NCI-H1417 (cell line): ENCODE measurements around the gene RARG.
"Not testable (repeated sequence)": the region's sequence is repeated elsewhere in the genome, so short reads cannot be mapped to it uniquely, and the experiment has no call there.

ENCODE experiments used
- DNase-seq, 3 experiments: peaks; one replicate each; lab custom pipeline; 2025; lab: John Stamatoyannopoulos, UW

RARG gene

DNA sequence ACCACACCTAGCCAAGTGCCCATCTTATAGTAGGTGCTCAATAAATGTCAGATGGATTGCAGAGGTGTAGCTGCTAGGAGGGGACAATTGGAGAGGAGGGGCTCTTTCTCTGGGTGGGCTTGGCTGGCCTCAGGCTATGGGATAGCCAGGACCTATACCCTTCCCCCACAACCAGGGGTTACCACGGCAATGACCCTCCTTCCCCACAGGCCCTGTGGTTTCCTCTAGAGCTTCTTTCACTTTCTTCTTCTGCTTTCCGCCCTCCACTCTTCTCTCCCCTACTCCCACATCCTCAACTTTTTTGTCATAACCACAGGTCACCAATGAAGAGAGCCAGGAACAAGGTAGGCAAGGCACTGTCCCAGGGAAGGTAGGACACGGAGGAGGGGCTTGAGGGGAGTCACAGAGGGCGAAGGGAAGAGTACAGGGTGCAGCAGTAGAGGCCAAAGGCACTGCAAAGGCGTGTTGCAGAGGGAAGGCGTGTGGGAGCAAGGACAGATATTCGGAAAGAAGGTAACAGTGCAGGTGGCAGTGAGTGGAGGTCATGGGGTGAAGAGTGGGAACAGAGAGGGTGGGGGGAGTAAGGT is 23.0 kb downstream of the RARG start:
- DNase-seq = no peak

DNA sequence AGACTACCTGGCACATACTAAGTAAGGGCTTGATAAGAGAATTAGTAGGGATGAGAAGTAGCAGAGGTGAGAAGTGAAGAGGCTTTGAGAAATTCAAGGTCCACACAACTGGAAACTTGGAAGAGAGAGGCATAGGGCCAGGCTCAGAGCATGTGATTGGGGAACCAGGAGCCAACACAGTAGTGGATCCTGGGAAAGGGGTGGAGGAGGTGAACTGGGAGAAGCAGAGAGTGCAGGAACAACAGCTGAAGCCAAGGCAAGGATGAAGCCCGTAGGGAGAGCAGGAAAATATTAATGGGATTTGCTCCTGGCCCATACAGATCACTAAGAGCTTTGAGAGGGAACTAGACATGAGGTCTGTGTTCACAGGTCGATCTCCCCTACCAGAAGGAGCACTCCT is 23.6 kb downstream of the RARG start:
- DNase-seq = no peak

DNA sequence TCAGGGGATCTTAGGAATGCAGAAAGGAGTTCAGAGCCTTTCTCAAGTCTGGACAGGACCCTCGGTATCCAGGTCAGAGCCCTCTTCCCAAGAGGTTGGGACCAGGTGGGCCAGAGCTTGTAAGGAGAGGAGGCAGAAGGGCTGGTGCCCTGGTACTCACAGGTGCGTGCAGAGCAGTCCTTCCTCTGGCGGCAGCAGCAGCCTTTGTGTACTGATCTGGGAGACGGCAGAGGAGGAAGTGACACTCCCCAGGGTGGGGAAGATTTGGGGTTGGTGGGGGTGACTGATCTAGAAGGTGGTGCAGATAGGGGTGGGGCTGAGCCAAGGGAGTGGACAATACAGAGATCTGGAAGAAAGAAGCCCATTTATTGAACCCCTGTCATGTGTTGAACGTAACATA is 25.0 kb downstream of the RARG start, which contains the start of gene ITGB7:
TSS of gene ITGB7 (minus strand) at position 210 of the 400 bp plus-strand sequence. CDS start 6,808 bp downstream, outside the sequence.
- DNase-seq = no peak

DNA sequence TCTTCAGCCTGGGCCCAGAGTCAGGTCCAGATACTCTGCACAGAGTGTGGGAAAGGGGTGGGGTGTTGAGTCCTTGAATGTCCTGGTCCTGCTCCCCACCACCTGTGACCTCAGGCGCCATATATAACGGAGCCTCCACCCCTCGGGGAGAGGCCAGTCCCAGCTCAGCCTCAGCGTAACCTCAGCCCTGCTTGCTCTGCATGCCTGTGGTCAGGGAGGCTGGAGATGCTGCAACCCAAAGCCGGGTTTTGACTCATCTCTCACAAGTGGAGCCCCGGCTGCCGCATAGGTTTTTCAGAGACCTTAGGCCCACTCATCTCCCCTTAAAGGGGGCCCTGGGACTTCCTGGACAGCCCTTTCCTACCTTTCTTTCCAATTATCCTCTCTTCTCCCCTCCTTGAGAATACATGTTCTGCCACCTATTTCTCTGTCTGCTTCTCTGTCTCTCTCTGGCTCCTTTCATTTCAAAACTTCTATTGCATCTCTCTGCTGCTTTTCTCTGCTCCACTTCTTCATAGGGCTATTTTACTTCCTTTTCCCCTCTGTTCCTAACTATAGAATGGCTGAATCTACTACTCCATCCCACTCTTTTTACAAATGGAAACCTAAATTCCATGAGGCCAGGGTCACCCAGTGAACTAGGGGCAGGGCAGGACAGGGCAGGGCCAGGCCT is 26.1 kb downstream of the RARG start:
- no peak for DNase-seq

DNA sequence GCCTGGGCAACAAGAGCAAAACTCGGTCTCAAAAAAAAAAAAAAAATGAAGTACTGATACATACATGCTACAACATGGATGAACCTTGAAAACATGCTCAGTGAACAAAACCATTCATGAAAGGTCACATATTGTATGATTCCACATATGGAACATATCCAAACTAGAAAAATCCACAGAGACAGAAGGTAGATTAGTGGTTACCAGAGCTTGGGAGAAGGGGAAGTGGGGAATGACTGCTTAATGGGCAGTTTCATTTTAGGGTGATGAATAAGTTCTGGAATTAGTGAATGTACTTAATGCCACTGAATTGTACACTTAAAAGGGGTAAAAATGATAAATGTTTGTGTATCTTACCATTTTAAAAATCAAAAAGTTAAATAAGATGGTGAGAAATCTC is 27.7 kb downstream of the RARG start:
- DNase-seq = no peak

DNA sequence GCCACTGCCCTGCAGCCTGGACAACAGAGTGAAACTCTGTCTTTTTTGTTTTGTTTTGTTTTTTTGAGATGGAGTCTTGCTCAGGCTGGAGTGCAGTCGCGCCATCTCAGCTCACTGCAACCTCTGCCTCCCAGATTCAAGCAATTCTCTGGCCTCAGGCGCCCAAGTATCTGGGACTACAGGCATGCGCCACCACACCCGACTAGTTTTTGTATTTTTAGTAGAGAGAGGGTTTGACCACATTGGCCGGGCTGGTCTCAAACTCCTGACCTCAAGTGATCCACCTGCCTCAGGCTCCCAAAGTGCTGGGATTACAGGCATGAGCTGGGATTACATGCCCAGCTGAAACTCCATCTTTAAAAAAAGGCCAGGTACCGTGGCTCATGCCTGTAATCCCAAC is 29.7 kb downstream of the RARG start:
- not testable (repeated sequence) for DNase-seq

DNA sequence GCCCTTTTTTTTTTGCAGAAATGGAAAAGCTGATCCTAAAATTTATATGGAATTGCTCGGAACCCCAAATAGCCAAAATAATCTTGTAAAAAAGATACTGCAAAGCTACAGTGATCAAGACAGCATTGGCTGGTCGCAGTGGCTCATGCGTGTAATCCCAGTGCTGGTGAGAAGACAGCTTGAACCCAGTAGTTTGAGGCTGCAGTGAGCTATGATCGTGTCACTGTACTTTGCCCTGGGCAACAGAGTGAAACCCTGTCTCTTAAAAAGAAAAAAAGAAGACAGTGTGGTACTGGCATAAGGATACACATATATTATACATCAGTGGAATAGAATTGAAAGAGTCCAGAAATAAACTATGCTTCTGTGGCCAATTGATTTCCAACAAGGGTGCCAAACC is 30.4 kb downstream of the RARG start:
- no peak for DNase-seq

DNA sequence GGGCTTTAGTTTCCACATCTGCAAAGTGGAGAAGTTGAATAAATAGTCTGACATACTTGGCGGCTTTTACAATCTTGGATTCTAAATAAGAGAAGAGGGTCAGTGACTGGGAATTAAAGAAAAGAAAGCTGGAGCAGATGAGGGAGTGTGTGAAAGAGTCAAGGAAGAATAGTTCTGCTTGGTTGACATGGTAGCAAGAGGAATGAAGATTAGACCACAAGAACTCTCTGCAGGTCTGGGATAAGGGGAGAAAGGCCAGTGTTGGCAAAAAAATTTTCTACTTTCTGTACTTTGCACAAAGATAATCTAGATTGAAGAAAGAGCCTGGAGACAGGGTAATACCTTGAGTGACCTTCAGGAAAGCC is 30.9 kb downstream of the RARG start:
- DNase-seq = no peak

DNA sequence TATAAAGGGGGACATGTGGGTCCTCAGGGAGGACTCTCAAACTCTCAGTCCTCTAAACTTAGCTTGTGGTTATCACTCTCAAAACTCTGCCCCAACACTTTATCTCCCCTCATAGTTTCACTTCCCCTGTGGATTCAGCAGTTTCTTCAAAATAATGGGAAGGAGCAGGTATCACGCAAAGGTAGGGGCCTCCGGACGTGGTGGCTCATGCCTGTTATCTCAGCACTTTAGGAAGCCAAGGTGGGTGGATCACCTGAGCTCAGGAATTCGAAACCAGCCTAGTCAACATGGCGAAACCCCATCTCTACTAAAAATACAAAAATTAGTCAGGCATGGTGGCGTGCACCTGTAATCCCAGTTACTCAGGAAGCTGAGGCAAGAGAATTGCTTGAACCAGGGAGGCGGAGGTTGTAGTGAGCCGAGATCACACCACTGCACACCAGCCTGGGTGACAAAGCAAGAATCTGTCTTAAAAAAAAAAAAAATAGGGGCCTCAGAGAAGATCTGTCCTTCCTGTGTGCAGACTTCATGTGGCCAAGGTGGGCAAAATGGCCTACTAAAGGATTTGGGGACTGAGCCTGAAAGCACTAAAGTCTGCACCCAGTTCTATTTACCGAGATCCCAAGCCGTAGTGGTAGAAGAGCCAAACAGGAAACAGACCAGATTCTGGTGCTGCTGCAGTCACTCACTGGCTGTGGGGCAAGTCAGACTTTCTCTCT is 31.4 kb downstream of the RARG start:
- DNase-seq = no peak

DNA sequence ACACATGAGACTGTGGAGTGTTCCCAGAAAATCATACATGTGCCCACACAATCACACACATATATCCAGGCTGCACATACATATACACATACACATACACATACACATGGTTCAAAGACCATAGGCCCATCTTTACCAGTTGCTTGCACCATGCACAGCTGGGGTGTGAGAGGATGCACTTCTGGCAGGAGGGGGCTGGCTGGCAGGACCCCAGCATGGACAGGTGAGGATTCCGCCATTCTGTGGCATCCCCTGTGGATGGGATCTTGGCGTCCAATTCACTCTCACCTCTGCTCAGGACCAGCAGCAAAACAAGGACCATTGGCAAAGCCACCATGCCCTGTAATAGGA is 31.9 kb downstream of the RARG start:
- no peak for DNase-seq

DNA sequence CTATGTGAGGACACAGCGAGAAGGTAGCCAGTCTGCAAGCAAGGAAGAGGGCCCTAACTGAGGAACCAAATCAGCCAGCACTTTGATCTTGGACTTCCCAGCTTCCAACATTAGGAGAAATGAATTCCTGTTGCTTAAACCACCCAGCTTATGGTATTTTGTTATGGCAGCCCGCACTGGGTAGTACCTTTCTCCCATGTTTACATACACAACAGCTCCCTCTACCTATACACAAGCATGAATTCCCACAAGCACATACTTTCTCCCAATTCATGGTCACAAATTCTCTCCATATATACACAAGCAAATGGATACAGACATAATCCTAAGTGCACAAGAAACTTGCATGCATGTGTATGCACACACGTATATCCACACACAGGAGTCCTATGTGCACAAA is 32.3 kb downstream of the RARG start:
- DNase-seq = no peak

DNA sequence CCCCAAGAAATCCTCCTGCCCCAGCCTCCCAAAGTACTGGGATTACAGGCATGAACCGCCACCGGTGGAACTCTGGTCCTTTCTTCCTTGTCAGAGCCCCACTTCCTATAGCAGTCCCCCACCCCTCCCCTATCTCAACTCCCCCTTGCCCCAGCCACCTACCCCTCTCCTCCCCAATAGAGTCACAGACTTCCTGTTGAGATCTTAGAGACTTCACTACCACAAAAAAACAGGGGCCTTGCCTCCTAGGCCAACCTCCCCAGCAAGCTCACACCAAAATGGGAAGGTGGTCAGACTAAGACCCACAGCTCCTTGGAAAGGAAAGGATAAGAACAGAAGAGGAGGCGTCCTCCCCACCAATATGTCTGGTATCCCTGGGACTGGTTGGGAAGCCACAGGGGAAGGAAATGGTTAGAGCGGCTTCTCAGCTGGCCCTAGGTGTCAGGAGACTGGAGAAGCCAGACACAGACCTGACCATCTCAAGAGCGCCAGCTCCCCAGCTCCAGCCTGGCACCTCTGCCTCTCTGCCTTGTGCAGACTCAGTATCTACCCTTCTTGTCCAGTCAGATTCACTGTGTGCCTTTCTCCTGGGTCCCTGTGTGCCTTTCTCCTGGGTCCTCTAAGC is 33.4 kb downstream of the RARG start:
- DNase-seq = no peak

DNA sequence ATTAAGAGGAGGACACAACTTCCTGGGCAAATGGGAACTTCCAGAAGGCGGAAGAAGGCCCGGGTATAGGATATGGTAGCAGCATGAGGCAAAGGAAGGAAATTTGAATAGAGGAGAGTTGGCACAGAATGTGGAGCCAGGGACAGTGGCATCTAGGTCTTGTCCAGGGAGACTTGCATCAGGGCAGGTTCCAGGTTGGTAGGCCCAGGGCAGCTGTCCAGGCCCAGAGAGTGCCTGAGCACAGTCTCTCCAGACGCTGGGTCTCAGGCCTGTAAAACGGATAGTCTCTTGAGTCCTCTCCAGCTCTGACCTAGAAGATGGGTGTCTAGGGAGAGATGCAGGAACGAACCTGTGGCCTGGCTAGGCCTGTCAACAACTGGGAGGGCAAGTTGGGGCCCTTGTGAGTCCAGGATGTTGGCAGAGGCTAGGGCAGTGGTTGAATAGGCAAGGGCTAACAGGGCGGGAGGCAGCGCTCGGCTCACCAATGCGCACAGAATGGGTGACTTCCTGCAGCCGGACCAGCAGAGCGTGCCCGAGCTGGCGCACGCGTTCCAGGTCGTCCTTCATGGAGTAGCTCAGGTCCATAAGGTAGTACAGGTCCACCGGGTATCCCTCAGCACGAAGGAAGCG is 34.9 kb downstream of the RARG start:
- DNase-seq = no peak

DNA sequence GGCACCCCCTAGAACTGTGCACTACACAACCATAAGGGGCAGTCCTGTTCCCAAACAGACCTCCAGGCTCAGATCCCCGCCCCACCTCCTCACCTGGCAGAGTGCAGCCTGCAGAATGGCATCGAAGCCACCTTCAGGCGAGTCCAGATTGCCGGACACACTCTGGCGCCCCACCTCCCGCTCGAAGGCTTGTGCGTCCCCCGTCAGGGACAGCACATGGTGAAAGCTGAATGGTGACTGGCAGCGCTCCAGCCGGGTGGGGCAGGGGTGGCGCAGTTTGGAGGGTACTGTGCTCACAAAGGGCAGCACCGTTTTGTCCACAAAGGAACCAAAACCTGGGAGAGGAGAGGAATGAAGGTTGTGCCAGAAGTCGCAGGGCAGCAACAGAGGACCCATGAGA is 35.5 kb downstream of the RARG start:
- no peak for DNase-seq

DNA sequence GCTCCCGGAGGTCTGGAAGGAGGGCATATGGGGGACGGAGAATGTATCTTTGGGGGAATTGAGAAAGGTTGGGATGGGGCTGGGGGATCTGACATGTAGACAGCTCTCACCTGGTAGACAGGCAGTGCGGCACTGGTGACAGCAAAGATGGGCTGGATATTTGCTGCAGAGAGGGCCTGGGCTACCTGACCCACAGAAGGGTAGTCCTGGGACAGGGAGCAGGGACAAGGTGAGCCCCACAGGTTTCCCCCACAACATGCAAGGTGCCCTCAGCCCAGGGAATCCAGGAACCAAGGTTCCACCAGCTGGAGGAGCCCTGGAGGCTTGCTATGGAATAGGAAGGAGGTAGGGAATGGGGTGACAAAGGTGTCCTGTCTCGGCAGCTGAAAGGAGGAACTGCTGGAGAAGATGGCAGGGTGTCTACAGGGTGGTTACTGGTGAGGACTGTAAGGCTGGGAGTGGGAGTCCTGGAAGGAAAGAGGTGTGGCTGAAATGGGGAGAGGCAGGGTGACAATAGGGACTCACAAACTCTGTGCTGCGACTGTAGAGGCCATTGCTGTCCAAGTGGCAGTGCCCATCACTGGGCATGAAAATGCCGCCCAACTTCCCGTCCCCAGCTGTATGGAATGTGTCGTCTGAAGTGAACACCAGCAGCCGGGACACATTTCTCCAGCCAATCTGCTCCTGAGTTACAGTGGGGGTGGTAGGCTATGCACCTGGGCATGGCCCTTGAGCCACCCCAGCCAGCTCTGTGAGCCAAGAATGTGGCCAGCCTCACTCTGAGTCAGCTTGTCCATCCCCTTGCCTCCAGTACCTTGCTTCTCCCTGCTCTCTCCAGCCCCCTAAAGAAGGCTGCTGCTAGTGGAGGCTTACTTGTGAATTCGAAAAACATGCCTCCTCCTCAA is 36.2 kb downstream of the RARG start:
- no peak for DNase-seq

DNA sequence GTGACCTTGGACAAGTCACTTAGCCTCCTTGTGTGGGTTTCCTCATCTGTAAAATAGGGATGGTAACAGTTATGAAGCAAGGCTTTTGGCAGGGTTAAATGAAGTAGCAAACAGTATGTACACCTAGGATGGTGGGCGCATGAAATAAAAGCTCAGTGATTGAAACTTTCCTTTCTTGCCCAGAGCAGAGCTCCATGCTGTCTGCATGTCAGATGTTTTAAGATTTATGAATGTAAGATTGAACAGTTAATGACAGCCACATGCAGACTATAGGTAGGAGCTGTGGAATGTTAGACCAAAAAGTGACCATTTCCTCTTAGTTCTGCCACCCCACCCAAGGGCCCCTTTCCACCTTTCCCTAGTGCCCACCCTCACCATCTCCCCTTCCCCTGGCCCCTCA is 37.0 kb downstream of the RARG start:
- no peak for DNase-seq

DNA sequence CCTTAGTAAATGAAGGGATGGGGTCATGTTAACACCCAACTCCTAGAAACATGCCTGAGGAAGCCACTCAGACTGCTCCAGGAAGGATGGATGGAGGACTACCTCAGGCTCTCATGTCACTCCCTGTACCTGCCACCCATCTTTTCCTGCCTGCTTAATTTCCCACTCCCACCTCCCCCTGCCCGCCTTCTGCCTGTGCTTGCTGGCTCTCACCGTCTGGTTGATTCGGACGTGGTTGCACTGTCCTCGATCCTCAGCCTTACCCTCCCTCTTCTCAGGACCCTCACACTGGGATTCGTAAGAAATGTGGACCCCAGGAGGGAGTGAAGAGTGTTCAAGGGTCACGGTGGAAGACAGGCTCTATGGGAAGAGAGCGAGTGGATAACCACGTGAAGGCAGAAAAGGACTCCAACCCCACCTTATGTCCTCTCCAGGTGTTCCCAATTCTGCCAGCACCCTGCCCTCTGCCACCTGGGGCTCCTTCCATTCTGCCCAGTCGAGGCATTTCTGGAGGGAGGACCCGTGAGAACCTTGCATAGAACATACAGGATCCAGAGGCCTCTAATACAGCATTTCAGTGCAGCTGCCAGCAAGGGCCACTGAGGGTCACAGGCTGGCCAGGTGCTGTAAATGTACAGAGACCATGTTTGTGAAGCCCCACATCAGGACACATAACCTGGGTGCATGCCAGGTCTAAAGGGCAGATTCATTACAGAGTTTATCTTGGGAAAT is 37.9 kb downstream of the RARG start:
- no peak for DNase-seq

DNA sequence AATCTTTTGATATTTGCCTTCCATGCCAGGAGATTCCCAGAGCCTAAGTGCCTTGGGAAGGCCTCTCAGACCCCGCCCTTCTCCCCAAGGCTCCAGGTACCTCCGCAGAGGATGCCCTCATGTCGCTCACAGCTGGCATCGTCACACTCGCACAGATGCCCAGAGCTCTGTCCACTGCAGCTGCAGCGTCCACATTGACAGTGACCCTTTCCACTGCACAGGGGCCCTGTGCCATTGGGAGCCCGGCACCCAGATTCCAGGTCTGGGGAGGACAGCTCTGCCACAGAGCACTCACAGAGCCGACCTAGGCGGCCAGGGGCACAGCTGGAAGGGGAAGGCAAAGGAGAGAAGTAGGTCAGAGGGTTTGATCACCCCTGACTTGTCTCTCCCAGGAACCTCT is 39.0 kb downstream of the RARG start:
- DNase-seq = no peak

DNA sequence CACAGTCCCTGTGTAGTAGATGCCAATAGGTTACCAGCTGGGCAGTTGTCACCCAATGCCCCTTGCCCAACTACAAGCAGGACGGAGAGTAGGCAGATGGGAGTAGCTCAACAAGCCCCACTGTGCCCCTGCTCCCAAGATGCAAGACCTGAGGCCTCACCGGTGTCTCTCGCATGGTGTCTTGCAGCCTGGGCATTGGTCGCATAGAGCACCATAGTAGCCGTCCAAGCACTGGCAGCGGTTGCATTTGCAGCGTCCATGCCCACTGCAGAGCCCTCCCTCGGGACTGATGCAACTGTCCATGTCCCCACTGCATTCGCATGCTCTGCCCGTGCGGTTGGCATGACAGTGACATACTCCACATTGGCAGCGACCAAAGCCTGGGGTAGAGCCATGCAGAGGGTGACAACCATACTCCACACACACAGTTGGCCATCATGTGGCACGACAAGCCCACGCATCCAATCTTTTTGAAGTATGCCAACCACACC is 39.4 kb downstream of the RARG start:
- DNase-seq = no peak

DNA sequence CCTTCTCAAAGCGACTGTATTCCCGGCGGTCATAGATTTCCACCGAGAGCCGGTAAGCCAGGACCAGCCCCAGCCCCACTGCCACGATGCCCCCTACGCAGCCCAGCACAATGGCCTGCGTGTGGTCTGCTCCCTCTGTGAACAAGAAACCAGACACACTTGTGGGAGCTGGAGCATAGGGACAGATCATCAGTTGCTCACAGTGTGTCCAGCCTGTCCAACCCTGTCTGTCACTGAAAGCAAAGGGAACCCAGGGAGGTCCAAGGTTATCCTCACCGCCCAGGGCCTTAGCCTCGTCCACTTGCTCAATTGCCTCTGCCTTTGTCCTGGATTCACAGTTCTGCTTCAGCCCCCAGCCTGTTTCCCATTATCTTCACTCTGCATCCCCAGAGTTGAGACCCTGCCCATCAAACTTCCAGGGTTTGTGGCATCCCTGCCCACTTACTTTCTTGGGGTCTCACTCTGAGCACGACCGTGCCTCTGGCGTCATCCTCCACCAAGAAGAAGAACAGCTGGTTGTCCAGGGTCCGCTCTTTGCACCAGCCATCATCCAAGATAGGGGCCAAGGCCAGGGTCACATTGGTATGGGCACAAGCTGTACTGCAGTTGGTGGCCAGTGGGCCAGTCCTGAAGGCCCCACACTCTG is 40.0 kb downstream of the RARG start:
- no peak for DNase-seq
